ENCODE results near the gene SIPA1L2. TPM values are rescaled to one million over a fixed set of nuclear protein-coding genes. Genes with fewer than 3 reads are reported as not detected.
A peak's percentile ranks its signal among the peaks of the same experiment; 100 is the strongest.

SIPA1L2 gene
- total RNA-seq, 1 donor from 2014 or later: 16.6 TPM

DNA sequence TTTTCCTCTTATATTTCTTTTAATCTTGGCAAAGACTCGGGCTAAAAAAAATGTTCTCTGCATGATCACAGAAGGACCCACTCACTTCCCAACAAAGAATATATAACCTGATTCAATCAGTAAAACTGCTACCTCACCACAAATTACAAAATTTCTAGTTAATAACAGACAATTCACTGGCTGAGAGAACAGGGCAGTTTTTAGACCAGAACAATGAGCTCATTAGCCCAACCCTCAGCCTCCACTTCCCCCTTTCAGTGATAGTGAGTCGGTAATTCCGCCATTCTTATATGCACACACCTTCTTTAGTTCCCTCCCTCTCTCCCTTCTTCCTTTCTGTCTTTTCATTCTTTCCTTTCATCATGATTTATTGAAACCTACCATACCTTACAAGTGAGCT, 8.9 kb downstream of the SIPA1L2 start:
- Histone ChIP-seq H3K36me3 (ENCODE audit: control insufficient read depth, insufficient read depth, low read length) (no peaks in the 10 kb centered on the region), H3K27me3 (ENCODE audit: control insufficient read depth, insufficient read depth, low read length) (no peaks in the 10 kb centered on the region), H3K4me3 (ENCODE audit: low read depth, low read length) (no peak overlapping the region)
- DNase-seq (ENCODE audit: low read depth) (no peak), FAIRE-seq (no peak)
- TF ChIP-seq, protein P1, sequence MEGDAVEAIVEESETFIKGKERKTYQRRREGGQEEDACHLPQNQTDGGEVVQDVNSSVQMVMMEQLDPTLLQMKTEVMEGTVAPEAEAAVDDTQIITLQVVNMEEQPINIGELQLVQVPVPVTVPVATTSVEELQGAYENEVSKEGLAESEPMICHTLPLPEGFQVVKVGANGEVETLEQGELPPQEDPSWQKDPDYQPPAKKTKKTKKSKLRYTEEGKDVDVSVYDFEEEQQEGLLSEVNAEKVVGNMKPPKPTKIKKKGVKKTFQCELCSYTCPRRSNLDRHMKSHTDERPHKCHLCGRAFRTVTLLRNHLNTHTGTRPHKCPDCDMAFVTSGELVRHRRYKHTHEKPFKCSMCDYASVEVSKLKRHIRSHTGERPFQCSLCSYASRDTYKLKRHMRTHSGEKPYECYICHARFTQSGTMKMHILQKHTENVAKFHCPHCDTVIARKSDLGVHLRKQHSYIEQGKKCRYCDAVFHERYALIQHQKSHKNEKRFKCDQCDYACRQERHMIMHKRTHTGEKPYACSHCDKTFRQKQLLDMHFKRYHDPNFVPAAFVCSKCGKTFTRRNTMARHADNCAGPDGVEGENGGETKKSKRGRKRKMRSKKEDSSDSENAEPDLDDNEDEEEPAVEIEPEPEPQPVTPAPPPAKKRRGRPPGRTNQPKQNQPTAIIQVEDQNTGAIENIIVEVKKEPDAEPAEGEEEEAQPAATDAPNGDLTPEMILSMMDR (IDR thresholded peaks at IDR 0.05; ENCODE audit: insufficient read depth, low read length, severe bottlenecking): no peak

DNA sequence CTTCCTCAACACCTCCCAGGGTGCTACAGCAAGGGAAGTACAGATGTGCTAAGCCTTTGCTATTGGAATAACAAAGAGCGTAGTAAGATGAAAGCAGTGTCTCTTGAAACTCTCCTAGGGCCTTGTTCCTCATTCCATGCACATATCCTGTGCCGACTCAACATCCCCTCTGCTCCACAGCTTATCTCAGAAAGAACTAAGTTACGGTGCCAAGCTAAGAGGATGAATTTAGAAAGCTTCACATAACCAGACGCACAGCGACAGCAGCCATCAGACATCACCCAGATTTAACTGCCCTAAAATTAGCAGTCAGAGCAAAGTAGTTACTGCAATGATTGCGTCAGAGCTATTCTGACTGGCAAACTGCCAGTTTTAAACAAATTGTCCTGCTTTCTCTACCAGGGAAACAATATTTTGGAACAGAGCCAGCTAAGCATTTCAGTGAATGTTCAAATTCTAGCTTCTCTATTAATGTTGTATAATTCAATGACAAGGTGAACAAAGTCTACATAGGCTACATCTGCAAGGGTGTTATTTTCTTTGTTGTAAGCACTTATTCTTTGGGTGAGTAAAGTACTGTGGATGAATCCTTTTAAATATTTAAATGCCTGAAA, 9.5 kb downstream of the SIPA1L2 start:
- Histone ChIP-seq H3K27me3 (ENCODE audit: control insufficient read depth, insufficient read depth, low read length) (no peaks in the 10 kb centered on the region), H3K4me3 (ENCODE audit: low read depth, low read length) (no peak overlapping the region), H3K36me3 (ENCODE audit: control insufficient read depth, insufficient read depth, low read length) (no peaks in the 10 kb centered on the region)
- TF ChIP-seq, protein P1 (IDR thresholded peaks at IDR 0.05; ENCODE audit: insufficient read depth, low read length, severe bottlenecking): no peak
- peak; percentile 69 for DNase-seq (ENCODE audit: low read depth)
- FAIRE-seq: no peak

GRCh38 chr1:232617237-232617636, 12.7 kb downstream of the SIPA1L2 start:
- TF ChIP-seq, protein P1 (IDR thresholded peaks at IDR 0.05; ENCODE audit: insufficient read depth, low read length, severe bottlenecking): no peak
- no peak overlapping the region for H3K4me3 ChIP-seq (ENCODE audit: low read depth, low read length)
- DNase-seq (ENCODE audit: low read depth) (no peak), FAIRE-seq (no peak)
- H3K27me3 ChIP-seq (ENCODE audit: control insufficient read depth, insufficient read depth, low read length): no peaks in the 10 kb centered on the region
- no peaks in the 10 kb centered on the region for H3K36me3 ChIP-seq (ENCODE audit: control insufficient read depth, insufficient read depth, low read length)

- FAIRE-seq (no peak), DNase-seq (ENCODE audit: low read depth) (no peak)
- Histone ChIP-seq H3K36me3 (ENCODE audit: control insufficient read depth, insufficient read depth, low read length) (no peaks in the 10 kb centered on the region), H3K4me3 (ENCODE audit: low read depth, low read length) (no peak overlapping the region), H3K27me3 (ENCODE audit: control insufficient read depth, insufficient read depth, low read length) (no peaks in the 10 kb centered on the region)
- TF ChIP-seq, protein P1 (IDR thresholded peaks at IDR 0.05; ENCODE audit: insufficient read depth, low read length, severe bottlenecking): no peak
Measured at GRCh38 chr1:232615306-232615800, 14.6 kb downstream of the SIPA1L2 start.

DNA sequence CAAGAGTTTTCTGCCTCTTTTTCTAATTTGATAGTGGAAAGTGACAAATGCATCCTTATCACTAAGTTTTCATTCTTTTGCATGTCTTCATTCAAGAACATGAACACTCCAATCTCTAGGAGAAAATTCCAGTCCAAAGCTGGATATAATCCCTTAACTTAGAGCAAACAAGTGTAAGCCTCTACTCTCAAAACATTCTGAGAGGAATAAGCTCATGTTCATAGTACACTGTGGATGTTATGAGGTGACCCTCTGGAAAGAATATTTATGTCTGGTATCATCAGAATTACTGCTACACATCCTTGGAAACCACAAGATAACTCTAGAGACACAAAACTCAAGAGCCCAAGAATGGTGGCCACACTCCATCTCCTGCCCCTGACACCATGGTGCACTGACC, 15.1 kb downstream of the SIPA1L2 start:
- TF ChIP-seq, protein P1 (IDR thresholded peaks at IDR 0.05; ENCODE audit: insufficient read depth, low read length, severe bottlenecking): no peak
- H3K27me3 ChIP-seq (ENCODE audit: control insufficient read depth, insufficient read depth, low read length): no peaks in the 10 kb centered on the region
- no peak overlapping the region for H3K4me3 ChIP-seq (ENCODE audit: low read depth, low read length)
- FAIRE-seq: no peak
- H3K36me3 ChIP-seq (ENCODE audit: control insufficient read depth, insufficient read depth, low read length): no peaks in the 10 kb centered on the region
- no peak for DNase-seq (ENCODE audit: low read depth)

All from bronchial epithelial cell (primary cell).